ENCODE measurements around the gene CHD1.
"Not testable (repeated sequence)": the region's sequence is repeated elsewhere in the genome, so short reads cannot be mapped to it uniquely, and the experiment has no call there.

CHD1 gene

DNA sequence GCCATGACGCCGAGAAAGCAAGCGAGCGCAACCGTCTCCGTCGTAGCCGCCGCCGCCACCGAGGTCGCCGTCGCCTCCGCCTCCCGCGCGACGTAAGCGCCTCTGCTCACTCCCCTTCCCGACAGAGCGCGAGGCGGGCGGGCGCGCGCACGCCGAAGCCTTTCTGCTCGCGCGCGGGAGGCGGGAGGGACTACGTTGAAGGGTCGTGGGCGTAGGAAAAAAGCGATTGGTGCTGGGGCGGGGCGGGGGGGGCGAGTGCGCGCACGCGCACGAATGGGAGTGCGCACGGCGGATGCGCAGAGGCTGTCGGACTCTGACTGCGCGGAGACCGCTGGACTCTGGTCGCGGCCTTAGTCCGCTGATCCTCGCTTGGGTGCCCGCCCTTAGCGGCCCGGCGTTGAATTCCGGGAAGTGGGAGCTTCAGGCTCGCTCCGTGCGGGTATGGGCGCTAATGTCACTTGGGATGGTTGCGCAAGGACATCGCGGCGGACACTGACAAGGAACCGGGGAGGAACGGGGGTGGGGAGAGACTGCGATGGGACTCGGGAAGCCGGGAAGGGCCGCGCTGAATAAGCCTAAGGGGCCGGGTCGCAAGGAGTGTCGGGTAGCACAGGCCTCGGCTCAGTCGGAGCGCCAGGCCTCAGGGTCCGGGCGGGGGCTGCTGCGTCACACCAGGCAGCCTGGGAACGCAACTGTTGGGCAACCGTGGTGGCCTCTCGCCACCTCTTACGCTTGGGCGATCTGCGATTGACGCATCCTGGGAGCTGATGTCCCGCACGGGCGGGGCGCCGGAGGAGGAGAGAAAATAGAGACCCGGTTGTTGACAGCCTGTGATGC, at the start of gene CHD1:
Gene CHD1, minus strand, starts transcription at position 135 of the 837 bp plus-strand sequence. CDS start 2,621 bp downstream, outside the sequence.
- no peak for FAIRE-seq

DNA sequence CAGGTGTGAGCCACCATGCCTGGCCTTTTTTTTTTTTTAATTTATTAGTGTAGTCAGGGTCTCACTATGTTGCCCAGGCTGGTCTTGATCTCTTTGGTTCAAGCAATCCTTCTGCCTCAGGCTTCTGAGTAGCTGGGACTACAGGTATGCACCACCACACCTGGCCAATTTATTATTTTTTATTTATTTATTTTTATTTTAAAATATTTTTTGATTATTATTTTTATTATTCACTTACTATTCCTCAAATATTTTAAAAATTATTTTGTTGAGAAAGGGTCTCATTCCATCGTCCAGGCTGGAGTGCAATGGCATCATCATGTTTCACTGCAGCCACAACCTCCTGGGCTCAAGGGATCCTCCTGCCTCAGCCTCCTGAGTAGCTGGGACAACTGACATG, 49.7 kb upstream of the CHD1 start:
- no peak for FAIRE-seq

DNA sequence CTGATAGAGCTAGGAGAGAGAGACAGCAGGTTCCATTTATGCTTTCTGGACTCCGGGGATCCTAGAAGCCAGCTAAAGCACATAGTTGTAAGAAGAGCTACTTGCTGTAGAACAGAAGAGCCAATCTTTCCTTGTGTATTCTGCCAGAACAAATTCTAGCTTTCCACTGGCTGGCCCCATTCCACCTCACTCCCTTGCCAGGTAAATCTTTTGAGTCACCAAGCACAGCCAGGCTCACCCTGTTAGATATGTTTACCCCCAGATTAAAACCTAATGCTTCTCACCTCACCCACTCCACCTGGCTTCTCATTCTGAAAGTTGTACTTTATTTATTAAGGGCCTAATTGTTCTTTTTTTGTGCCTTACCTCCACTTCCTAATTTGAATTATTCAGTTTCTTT, 48.9 kb upstream of the CHD1 start:
- FAIRE-seq = no peak

DNA sequence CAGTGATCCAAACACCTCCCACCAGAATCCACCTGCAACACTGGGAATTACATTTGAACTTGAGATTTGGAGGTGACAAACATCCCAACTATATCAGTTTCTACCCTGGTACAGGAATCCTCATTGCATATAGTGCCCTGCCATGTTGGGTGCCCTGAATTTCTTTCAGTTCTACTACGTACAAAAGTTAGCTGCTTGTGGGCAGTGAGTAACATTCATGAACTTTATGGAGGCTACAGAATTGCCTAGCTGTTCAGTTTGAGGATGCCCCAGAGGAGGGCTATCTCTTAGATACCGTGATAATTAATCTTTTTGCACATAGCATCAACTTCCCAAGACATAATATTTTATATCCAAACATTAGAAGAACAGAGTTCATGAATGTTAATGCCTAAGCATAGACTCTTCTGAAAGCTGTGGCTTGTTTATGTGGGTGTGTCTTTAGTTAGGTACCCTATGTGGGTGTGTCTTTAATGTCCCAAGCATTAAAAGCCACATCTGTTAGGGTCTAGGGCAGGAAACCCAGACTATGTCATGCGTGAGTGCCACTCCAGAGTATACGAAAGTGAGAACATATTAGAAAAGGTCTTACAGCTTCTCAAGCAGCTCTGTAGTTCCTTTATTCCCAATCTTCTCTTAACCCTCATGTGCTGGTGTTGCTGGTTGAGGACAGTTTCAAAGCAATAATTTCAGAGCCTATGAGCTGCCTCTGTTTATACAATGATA, 47.0 kb upstream of the CHD1 start:
- FAIRE-seq = no peak

DNA sequence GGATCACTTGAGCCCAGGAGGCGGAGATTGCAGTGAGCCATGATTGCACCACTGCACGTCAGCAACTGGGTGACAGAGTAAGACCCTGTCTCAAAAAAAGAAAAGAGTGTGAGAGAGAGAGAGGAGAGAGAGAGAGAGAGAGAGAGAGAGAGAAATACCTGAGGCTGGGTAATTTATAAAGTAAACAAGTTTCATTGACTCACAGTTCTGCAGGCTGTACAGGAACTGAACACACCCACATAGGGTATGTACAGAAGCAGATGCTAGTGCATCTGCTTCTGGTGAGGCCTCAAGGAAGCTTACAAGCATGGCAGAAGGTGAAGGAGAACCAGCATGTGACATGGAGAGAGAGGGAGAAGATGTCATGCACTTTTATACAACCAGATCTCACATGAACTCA, 46.4 kb upstream of the CHD1 start:
- FAIRE-seq = no peak

DNA sequence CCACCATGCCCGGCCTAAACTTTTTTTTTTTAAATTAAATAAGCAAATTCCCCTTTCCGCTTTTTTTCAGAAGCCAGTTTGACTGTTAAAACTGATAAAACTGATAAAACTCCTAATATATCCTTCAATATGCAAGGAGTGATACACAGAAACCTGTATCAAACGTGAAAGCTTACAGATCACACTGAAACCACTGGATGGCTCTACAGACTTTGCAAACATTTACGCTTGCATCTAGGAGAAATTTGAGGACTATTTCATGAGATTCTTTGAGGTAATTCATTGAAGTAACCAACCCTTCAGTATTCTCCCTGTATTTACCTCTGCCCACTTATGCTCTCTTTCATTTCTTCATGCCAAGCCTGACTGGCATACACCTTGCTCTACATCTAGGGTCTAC, 40.6 kb upstream of the CHD1 start:
- FAIRE-seq = no peak

DNA sequence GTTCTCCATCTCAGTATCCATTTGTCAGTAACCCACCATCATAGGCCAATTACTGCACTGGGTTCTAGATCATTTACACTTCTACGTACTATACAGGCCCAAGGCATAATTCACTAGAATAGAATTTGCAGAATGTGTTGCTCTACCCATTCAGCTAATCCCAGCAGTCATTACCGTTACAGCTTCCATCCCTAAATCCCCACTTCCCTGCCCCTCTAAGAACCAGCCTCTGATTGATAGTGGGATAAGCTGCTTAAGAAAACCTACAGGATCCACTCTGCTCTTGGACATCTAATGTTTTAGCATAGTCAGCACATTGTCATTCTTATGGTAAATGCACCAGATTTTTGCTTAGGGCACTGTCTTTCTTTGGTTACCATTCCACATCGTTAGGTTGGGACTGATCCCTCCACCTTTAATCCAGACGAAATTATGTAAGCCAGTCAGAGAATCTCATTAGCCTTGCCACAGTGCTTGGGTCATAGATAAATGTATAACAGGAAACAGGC, 39.3 kb upstream of the CHD1 start:
- FAIRE-seq = no peak

DNA sequence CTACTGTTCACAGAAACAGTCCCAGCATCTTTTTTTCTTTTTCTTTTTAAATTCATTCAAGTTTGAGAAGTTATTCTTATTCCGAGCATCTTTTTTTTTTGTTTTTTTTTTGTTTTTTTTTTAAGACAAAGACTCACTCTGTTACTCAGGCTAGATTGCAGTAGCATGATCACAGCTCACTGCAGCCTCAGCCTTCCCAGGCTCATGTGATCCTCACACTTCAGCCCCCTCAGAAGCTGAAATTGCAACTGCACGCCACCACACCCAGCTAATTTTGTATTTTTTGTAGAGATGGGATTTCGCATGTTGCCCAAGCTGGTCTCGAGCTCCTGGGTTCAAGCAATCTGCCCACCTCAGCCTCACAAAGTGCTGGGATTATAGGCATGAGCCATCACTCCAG, 36.4 kb upstream of the CHD1 start:
- no peak for FAIRE-seq

DNA sequence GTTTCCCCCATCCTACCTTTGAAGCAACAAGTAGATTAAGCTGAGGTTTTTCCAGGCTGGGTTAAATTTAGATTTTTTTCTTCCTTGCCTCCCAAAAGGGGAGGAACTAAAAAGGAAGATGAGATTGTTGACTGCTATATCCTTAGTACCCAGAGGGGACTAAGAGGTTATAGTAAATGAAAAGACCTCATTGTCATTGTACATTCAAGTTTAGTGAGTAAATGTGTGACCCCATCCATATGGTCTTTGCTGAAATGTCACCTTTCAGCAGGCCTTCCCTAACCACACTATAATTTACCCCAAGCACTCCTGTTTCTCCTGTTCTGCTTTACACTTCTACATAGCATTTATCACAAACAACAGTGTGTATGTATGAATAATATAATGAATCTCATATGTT, 35.8 kb upstream of the CHD1 start:
- FAIRE-seq = no peak

DNA sequence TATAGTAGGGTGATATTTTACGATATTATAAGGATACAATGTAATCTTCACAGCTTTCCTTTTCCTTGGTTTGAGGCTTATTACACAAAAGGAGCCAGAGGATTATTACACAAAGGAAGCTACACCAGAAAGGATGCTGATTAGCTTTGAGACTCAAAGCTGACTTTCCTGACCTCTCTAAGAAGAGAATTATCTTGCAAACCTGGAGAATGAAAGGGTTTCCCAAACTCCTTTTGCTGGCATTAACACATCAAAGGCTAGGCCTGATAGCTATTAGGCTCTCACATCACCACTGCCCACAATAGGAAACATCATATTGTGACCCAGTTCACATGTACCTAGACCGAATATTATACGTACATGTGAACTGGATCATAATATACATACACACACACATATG, 34.2 kb upstream of the CHD1 start:
- no peak for FAIRE-seq

DNA sequence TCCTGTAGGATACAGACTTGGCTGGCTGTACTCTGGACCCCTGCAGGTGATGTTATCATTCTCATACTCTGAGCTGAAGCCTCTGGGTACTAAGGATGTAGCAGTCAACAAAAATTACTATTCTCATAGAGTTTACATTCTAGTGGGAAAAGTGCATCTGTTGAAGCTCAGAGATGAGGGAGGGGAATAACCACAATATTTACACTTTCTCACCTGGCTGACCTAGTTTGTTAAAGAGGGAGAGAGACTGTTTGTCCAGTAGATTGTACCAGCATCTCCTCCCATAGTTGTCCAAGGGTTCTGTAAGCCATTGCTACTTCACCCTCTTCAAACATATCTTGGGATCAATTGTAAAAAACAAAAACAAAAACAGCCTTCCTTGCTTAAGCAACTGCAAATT, 33.8 kb upstream of the CHD1 start:
- no peak for FAIRE-seq

DNA sequence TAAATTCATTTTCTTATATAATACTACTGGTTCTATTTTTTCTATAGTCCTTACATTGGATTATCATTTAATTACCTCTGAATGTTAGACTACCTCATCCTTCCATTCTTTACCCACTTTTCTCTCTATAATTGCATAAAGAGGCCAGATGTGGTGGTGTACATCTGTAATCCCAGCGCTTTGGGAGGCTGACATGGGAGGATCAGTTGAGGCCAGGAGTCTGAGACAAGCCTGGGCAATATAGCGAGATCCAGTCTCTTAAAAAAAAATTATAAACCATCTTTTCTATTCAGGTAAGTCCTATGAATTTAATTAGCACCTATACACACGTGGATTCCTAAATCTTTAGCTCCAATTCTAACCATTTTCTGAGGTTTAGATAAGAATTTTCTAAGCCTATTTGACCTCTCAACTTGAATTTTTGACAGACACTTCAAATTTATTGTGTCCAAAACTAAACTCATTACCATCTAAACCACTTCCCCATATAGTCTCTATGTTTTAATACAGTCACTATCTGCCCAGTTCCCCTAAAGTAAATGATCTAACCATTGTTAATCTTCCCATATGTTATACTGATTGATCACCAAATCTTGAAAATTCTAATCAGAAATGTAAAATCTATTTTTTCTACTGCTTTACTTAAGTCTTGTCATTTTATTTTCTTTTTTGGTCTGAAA, 33.0 kb upstream of the CHD1 start:
- no peak for FAIRE-seq

DNA sequence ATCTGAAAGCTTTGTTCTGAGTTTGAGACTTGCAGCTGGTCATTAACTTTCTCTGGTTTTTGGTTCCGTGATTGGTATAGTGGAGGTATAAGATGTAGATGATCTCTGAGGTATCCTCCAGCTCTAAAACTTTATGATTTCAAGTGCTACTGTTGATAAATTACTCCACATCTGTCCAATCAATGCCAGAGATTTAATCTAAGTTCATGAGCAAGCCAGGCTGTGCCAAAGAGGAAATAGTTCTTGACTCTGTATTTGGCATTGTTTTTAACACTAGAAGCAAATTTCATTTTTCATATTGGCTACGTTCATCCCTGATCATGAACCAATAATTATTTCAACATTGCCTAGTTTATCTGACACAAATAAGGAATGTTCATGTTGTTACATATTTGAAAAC, 28.5 kb upstream of the CHD1 start:
- no peak for FAIRE-seq

DNA sequence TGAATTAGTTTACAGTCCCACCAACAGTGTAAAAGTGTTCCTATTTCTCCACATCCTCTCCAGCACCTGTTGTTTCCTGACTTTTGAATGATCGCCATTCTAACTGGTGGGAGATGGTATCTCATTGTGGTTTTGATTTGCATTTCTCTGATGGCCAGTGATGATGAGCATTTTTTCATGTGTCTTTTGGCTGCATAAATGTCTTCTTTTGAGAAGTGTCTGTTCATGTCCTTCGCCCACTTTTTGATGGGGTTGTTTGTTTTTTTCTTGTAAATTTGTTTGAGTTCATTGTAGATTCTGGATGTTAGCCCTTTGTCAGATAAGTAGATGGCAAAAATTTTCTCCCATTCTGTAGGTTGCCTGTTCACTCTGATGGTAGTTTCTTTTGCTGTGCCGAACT, 27.1 kb upstream of the CHD1 start:
- not testable (repeated sequence) for FAIRE-seq

DNA sequence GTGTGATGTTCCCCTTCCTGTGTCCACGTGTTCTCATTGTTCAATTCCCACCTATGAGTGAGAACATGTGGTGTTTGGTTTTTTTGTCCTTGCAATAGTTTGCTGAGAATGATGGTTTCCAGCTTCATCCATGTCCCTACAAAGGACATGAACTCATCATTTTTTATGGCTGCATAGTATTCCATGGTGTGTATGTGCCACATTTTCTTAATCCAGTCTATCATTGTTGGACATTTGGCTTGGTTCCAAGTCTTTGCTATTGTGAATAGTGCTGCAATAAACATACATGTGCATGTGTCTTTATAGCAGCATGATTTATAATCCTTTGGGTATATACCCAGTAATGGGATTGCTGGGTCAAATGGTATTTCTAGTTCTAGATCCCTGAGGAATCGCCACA, 26.7 kb upstream of the CHD1 start:
- FAIRE-seq = not testable (repeated sequence)

DNA sequence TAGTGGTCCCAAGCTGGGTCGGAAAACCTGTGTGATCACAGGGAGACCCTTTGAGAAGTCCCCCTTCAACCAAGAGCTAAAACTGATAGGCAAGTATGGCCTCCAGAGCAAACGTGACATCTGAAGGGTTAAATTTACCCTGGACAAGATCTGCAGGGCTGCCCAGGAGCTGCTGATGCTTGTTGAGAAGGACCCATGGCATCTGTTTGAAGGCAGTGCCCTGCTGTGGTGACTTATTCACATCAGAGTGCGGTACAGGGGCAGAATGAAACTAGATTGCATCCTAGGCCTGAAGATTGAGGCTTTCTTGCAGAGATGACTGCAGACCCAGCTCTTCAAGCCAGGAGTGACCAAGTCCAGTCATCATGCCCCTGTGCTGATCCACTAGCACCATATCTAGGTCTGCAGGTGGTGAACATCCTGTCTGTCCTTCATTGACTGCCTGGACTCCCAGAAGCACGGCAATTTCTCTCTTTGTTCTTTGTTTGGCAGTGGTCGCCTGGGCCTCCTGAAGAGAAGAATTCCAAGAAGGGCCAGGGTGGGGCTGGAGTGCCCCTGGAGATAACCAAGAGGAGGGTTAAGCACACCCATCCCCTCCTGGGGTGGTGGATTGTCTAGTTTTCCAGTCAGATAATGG, 25.7 kb upstream of the CHD1 start:
- FAIRE-seq = no peak

DNA sequence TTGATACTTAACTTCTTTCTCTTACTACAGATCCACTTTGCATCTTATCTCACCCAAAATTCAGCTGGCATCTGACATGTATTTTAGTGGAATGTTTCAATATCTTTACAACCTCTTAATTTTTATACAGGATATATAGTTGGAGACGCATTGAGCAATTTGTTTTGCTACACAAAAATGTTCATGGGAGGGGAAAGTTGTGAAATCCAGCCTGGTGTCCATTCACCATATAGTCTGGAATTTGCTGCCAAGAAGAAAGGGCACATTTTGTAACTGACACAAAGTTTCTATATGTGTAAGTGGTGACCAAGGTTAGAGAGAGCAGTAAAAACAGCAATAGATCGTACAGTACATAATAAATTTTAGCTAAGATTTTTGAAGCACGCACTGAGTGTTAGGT, 14.0 kb upstream of the CHD1 start:
- no peak for FAIRE-seq

DNA sequence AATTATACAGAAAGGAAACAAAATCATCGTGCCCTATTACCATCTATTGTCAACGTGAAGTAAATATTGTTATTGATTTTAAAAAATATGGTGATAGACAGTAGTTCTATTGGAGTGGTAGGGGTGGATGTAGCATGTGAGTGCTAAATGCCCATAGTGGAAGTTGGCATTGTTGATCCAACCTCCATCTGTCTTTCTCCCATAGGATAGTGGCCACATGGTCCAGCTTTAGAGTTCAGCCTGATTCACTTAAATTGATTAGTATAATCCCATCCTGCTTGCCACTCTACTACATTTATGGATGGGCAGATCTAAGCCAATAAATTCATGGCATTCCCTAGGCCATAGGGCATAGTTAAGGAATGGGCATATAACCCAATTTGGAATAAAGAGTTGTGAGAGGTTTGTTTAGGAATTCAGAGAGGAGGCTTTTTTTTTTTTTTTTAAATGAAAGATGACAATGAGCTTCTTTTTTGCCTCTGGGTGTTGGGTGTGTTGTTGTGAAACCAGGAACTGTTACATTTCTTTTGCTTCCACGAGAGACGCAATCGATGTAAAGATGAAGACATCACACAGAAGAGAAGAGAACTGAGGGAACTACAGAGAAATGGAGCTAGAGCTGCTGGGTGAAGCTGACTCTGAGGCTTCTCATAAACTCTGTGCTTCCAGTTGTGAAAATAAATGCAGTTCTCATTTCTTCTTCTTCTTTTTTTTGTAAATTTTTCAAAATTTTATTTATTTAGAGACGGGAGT, 12.5 kb upstream of the CHD1 start:
- no peak for FAIRE-seq

DNA sequence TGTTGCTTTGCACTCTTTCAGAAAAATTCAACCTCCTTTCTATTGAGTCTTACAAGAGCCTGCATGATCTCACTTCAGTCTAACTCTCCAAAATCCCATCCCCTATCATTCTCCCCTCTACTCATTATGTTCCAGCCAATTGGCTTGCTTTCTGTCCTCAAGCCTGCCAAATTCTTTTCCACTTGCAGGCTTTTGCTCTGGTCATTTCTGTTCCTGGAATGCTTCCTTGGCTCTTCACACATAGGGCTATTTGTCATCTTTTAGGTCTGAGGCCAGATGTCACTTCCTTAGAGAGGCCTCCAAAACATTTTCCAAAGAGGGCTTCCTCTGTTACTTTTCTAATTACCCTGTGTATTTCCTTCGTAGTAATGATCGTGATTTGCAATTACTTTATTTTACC, 11.8 kb upstream of the CHD1 start:
- no peak for FAIRE-seq

DNA sequence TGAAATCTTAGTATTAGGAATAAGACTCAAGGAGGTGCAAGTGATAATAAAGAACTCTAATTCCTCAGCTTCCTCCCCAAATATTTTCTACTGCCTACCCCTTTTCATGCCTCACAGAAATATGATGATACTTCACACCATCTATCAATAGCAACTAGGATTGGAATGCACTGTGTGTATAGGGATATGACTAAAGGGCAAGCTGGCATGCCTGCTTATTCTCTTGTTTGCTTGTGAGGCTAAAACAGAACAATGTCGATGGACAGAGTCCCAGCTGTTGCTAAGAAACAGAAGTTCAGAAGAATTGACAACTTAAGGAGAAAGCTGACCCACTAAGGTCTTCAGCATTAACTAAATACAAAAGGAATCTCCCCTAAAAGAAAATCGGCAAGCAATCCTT, 9.7 kb upstream of the CHD1 start:
- FAIRE-seq = no peak

DNA sequence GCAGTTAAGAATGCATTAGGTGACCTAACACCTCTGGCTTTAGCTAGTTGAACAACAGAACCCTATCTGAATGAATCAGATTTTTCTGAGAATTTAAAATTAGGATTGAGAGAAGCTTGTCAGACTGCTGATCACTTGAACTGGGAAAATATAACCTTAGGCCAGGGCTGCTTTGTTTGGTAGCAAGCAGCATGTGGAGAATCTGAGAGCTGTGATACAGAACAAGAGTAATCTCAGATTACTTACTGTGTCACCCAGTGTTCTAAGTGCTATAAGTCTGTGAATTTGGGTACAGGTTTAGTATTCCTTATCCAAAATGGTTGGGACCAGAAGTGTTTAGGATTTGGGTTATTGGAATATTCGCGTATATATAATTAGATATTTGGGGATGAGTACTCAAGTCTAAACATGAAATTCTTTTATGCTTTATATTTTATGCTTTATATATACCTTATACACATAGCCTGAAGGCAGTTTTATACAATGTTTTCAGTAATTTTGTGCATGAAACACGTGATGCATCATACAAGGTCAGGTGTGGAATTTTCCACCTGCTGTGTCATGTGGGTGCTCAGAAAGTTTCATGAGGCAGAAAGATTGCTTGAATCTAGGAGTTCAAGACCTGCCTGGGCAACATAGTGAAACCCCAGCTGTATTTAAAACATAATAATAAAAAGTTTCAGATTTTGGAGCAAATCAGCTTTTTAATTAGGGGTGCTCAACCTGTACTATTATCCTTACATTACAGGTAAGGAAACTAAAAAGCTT, 8.3 kb upstream of the CHD1 start:
- FAIRE-seq = no peak

DNA sequence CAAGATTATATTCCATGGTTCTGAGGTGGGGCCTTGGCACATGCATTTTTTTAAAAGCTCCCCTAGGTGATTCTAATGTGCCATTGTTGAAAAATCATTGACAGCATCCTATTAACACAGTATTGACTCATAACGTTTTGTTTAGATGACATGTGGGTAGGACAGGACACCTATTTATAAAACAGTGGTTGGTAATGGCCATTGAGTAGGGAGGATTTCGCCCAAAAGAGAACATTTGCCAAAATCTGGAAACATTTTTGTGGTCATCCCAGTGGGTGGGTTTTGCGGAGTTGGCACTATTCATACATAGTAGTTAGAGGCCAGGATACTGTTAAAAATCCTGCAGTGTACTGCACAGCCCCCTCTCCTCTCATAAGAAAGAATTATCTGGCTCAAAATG, 6.4 kb upstream of the CHD1 start:
- no peak for FAIRE-seq

Data from islet of Langerhans (tissue), 1 donor.